ENCODE results near the gene CDKN2AIP.

GRCh38 chr4:183469285-183469684 is 24.8 kb downstream of the CDKN2AIP start:
- TF ChIP-seq CTCF (IDR thresholded peaks at IDR 0.05), result no peak
- TF ChIP-seq EP300 (IDR thresholded peaks at IDR 0.05), result no peak
